Measurements from ENCODE around the gene DOLPP1.

The DOLPP1 gene

DNA sequence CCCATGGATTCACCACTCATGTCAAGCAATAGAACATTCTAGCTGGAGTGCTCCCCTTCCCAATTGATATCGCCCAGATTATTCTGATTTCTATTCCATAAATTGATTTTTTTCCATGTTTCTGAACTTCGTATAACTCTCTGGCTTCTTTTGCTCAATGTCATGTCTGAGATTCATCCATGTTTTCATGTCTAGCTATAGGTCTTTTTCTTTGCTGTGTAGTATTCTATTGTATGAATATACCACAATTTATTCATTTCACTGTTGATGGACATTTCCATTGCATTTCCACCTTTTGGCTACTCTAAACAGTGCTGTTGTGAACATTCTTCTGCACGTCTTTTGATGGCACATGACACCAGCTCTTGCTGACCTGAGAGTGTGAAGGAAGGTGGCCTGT is 49.9 kb downstream of the DOLPP1 start:
- H3K4me3 ChIP-seq (ENCODE audit: low read depth, low read length), result no peak overlapping the region
- DNase-seq (ENCODE audit: low read depth), result no peak
- in situ Hi-C loops (cut with HindIII; ENCODE audit: low sequenced_read_pairs), result loop anchor here (5.0 kb wide), 2 partner anchors 502 to 597 kb away; no protein-coding TSS in a partner anchor
- TF ChIP-seq, protein P1, sequence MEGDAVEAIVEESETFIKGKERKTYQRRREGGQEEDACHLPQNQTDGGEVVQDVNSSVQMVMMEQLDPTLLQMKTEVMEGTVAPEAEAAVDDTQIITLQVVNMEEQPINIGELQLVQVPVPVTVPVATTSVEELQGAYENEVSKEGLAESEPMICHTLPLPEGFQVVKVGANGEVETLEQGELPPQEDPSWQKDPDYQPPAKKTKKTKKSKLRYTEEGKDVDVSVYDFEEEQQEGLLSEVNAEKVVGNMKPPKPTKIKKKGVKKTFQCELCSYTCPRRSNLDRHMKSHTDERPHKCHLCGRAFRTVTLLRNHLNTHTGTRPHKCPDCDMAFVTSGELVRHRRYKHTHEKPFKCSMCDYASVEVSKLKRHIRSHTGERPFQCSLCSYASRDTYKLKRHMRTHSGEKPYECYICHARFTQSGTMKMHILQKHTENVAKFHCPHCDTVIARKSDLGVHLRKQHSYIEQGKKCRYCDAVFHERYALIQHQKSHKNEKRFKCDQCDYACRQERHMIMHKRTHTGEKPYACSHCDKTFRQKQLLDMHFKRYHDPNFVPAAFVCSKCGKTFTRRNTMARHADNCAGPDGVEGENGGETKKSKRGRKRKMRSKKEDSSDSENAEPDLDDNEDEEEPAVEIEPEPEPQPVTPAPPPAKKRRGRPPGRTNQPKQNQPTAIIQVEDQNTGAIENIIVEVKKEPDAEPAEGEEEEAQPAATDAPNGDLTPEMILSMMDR (IDR thresholded peaks at IDR 0.05; ENCODE audit: low read depth, low read length, missing control alignments), result no peak

DNA sequence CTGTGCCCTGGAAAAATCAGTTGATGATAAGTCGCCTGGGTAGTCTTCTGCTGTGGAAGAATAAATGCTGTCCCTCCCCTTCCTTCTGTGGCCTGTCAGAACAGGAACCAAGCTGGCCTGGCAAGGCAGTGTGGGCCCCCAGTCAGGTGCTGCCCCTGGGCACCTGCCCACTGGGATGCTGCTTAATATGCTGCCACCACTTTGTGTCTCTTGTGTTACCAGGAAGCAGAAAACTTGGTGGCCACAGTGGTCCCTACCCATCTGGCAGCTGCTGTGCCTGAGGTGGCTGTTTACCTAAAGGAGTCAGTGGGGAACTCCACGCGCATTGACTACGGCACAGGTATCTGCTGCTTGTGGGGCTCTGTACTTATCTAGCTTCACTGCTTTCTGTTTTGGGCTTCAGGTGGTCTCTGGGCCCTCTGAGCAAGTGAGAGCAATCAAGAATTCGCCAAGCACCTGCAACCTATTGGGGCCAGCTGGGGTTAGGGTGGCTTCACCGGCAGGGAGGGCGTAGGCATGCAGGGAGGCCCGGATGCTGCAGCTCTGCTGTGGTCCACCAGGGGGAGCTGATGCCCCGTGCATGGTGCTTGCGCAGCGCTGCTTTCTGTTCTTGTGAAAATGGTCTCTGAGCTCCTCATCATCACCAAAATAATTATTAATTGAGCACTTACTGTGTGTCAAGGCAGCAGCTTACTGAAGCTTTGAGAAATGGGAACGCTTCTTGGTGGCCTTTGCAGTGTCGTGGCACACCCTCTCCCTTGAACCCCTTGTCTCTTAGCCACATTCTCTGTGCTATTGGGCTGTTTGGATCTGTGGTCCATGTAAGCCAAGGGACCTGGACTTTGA is 50.6 kb downstream of the DOLPP1 start:
- H3K4me3 ChIP-seq (ENCODE audit: low read depth, low read length), result no peak overlapping the region
- TF ChIP-seq, protein P1 (IDR thresholded peaks at IDR 0.05; ENCODE audit: low read depth, low read length, missing control alignments), result peak; percentile 98
- no peak for DNase-seq (ENCODE audit: low read depth)
- in situ Hi-C loops (cut with HindIII; ENCODE audit: low sequenced_read_pairs), result loop anchor here (5.0 kb wide), 2 partner anchors 501 to 596 kb away; no protein-coding TSS in a partner anchor

DNA sequence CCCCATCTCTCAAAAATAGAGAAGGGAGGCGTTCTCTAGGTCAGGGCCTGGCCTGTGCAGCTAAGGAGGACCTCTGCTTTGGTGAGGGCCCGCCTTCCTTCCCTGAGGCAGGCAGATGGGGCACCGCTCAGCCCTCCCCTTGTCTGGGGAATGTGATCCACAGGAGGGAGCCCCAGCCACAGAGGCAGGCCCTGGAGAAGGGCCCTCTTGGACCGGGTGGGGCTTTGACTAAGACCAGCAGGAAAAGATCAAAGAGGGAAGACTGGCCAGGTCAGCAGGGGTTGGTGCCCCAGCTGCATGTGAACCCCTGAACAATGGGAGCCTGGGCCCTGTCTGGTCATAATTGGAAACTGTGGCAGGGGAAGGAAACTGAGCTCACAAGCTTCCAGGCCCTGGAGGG is 52.2 kb downstream of the DOLPP1 start:
- DNase-seq (ENCODE audit: low read depth), result no peak
- TF ChIP-seq, protein P1 (IDR thresholded peaks at IDR 0.05; ENCODE audit: low read depth, low read length, missing control alignments), result no peak
- H3K4me3 ChIP-seq (ENCODE audit: low read depth, low read length), result no peak overlapping the region
- in situ Hi-C loops (cut with HindIII; ENCODE audit: low sequenced_read_pairs), result loop anchor here (5.0 kb wide), 2 partner anchors 499 to 594 kb away; no protein-coding TSS in a partner anchor

DNA sequence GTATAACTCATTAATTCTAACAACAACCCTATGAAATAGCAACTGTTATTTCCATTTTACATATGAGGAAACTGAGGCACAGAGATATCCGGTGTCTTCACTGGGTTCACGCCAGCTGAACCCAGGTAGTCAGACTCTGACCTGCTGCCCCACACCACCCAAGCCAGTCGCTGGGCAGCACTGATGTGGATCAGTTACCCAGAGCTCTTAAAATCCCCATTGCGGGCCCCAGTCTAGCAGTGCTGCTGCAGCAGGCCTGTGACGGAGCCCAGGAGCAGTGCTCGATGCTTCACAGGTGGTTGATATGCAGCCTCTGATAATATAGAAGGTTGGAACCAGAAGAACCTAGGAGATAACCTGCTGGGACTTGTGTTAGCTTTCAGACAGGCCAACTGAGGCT is 54.6 kb downstream of the DOLPP1 start:
- TF ChIP-seq, protein P1 (IDR thresholded peaks at IDR 0.05; ENCODE audit: low read depth, low read length, missing control alignments), result no peak
- DNase-seq (ENCODE audit: low read depth), result no peak
- in situ Hi-C loops (cut with HindIII; ENCODE audit: low sequenced_read_pairs), result no loop called here
- H3K4me3 ChIP-seq (ENCODE audit: low read depth, low read length), result no peak overlapping the region

DNA sequence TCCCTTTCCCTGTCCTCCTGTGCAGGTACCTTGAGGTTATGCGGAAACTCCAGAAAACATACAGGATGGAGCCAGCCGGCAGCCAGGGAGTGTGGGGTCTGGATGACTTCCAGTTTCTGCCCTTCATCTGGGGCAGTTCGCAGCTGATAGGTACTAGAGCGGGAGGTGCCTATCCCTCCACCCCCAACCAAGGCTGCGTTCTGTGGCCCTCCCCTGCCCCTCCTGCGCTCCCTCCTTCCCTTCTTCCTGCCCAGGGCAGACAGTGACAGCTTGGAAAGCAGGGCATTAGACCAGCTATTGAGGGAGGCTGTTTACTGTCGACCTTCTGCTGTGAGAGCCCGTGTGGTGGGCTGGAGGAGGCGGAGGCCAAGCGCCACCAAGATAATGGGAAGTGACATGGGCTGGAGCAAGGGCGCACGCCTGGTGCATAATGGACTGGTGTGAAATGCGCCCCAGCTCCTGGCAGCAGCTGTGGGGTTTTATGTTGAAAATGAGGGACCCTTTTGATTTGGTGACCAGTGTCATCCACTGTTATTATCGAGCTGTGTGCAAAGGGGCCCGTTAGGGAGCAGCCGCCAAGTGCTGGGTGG is 55.6 kb downstream of the DOLPP1 start:
- H3K4me3 ChIP-seq (ENCODE audit: low read depth, low read length), result no peak overlapping the region
- TF ChIP-seq, protein P1 (IDR thresholded peaks at IDR 0.05; ENCODE audit: low read depth, low read length, missing control alignments), result no peak
- DNase-seq (ENCODE audit: low read depth), result no peak
- in situ Hi-C loops (cut with HindIII; ENCODE audit: low sequenced_read_pairs), result no loop called here

DNA sequence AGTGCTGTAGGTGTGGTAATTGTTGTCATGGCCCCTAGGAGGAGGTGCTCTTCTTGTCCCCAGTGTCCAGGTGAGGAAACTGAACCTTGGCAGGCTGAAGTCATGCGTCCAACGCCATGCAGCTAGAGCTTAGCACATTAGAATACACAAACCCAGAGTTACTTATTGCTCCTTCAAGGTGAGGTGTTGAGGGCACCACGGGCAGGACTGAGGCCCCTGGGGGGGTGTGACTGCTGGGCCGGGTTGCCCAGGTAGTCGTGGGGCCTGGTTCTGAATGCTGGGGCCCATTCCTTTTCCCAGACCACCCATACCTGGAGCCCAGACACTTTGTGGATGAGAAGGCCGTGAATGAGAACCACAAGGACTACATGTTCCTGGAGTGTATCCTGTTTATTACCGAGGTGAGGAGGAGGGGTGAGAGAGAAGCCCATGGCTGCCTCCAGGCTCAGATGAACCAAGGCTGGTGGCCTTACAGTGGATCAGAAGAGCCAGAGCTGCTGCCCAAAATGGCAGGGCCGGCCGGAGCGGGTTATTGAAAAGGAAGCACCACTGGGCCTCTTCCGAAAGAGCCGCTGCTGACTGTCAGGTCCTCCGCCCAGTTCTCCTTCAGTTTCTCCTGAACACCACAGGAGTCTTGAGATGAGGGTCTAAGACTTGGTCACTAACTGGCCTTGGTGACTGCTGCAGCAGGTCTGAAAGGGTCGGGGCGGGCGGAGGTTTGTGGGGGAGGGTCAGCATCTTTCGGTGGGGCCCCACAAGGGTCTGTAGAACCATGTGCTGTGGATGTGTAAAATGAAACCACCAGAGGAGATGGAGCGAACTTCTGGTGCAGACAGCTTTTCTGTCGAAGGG is 56.6 kb downstream of the DOLPP1 start:
- TF ChIP-seq, protein P1 (IDR thresholded peaks at IDR 0.05; ENCODE audit: low read depth, low read length, missing control alignments), result no peak
- H3K4me3 ChIP-seq (ENCODE audit: low read depth, low read length), result no peak overlapping the region
- in situ Hi-C loops (cut with HindIII; ENCODE audit: low sequenced_read_pairs), result no loop called here
- no peak for DNase-seq (ENCODE audit: low read depth)
